Body of pancreas (tissue), 4 donors: Measurements from ENCODE around the gene BSDC1. TPM values are rescaled to one million over a fixed set of nuclear protein-coding genes. Genes with fewer than 3 reads are reported as not detected.
A peak's percentile ranks its signal among the peaks of the same experiment; 100 is the strongest.

ENCODE experiments used
- ATAC-seq: fragments of 150-250 bp; one replicate; pipeline ENCODE4 v1.9.1; 2016
- DNase-seq, 4 donors: peaks; one replicate each; pipeline ENCODE4 v3.0.0-alpha.2; 2019
- H3K27ac ChIP-seq, 4 donors: fragments of 200-600 bp; sonication (generic); 1 replicate in 3 of 4; 2 replicates in 1 of 4; pipeline versions ENCODE4 v1.5.1 to v1.6.1; 2016 to 2019; ENCODE audit warnings: mild to moderate bottlenecking in 1 of 4, mixed read lengths in 1 of 4, moderate library complexity in 1 of 4
- H3K27me3 ChIP-seq, 2 donors: fragments of 200-600 bp; sonication (generic); one replicate each; pipeline ENCODE4 v1.6.0; 2016; ENCODE audit warnings: mild to moderate bottlenecking in 1 of 2
- H3K36me3 ChIP-seq, 2 donors: fragments of 200-600 bp; sonication (generic); replicated peaks in 1 of 2; 2 replicates each; pipeline ENCODE4 v1.5.1; 2016; ENCODE audit warnings: low read depth in 2 of 2; ENCODE audit not compliant: insufficient read depth in 1 of 2
- H3K4me1 ChIP-seq: fragments of 200-600 bp; sonication (generic); one replicate; pipeline ENCODE4 v1.6.0; 2016
- H3K4me3 ChIP-seq, 2 donors: fragments of 200-600 bp; sonication (generic); 1 replicate in 1 of 2; 2 replicates in 1 of 2; pipeline ENCODE4 v1.5.1; 2016 to 2019
- H3K9me3 ChIP-seq, 3 donors: fragments of 200-600 bp; sonication (generic); 1 replicate in 2 of 3; 2 replicates in 1 of 3; pipeline ENCODE4 v1.5.1; 2016
- POLR2A ChIP-seq, 3 donors: fragments of 450-650 bp; IDR thresholded peaks; one replicate each; pipeline ENCODE4 v1.6.1; 2016; ENCODE audit warnings: antibody characterized with exemption in 3 of 3, mild to moderate bottlenecking in 2 of 3
- WGBS, 2 donors: methylation state at CpG; one replicate each; pipeline ENCODE4 v1.1.5; 2017; 5-methylcytosine and 5-hydroxymethylcytosine counted together
- intact Hi-C: fragments of 100-400 bp; cut with DNase I; formaldehyde crosslinking; loops from one replicate; pipeline ENCODE4 v1.15.1; 2023
- total RNA-seq, 2 donors: library from RNA; depleted of rRNA; stranded (reverse); fragments of >200 nt; gene quantifications; one replicate each; pipeline ENCODE4 v1.1.0, GENCODE V29; 2016
- TF ChIP-seq, protein P1 (sequence below), 7 experiments: fragments of 450-650 bp in 4 of 7; fragments of 200-600 bp in 3 of 7; sonication (generic) in 3 of 7; IDR thresholded peaks; one replicate each; pipeline ENCODE4 v1.5.1; 2016 to 2019; ENCODE audit warnings: antibody characterized with exemption in 7 of 7

Gene BSDC1
- total RNA-seq, 2 donors from 2014 or later, result 53.2 to 83.7 TPM

DNA sequence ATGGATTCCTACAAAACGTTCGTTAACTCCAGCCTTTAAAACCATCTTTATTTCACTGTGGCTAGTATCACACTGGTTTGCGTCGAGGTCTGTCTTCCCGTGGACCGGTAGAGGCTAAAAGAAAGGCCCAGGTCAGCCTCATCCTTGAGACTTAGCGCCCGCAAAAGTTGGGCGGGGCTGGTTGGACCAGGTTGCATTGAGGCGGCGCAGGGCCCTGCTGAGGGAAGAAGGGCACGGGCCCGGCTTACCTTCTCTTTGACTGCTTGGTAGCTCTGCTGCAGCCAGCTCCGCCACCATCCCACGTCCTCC, 455 bp downstream of the BSDC1 start:
- intact Hi-C loops, result no loop called here
- Histone ChIP-seq H3K36me3 (peaks cover 0 to 7% of the 10 kb centered on the region in 2 donors), H3K4me3 (peak overlapping the region; percentile 67 to 97), H3K27me3 (no peaks in the 10 kb centered on the region), H3K4me1 (peaks cover 29% of the 10 kb centered on the region), H3K27ac (peak overlapping the region; percentile 90 to 97 (median 91)), H3K9me3 (no peaks in the 10 kb centered on the region)
- TF ChIP-seq POLR2A (IDR thresholded peaks at IDR 0.05), result no peak
- TF ChIP-seq, protein P1, sequence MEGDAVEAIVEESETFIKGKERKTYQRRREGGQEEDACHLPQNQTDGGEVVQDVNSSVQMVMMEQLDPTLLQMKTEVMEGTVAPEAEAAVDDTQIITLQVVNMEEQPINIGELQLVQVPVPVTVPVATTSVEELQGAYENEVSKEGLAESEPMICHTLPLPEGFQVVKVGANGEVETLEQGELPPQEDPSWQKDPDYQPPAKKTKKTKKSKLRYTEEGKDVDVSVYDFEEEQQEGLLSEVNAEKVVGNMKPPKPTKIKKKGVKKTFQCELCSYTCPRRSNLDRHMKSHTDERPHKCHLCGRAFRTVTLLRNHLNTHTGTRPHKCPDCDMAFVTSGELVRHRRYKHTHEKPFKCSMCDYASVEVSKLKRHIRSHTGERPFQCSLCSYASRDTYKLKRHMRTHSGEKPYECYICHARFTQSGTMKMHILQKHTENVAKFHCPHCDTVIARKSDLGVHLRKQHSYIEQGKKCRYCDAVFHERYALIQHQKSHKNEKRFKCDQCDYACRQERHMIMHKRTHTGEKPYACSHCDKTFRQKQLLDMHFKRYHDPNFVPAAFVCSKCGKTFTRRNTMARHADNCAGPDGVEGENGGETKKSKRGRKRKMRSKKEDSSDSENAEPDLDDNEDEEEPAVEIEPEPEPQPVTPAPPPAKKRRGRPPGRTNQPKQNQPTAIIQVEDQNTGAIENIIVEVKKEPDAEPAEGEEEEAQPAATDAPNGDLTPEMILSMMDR (IDR thresholded peaks at IDR 0.05), result no peak
- 0 to 2% methylated on average over 15 of the region's 15 CpGs for WGBS, 2 donors
- DNase-seq, result peak; percentile 52 to 64 (median 54)
- peak; percentile 17 for ATAC-seq

DNA sequence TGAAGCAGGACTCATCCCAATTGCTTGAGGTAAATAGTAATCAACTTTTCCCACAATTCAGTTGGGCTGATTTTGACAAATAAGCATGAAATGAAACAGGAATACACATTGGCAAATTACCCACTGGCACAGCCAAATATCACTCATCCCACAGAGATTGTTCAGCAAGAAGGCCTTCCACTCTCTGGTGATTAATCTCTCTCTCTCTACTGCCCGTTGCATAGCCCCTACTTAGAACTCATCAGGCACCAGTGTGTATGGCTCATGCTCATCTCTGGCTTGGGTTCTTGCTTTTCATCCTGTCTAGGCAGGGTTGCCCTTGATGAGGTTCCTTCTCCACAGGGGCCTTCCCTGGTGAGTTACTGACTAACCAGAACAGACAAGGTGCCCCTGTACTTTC, 1.1 kb downstream of the BSDC1 start:
- H3K36me3 ChIP-seq, result peaks cover 0 to 8% of the 10 kb centered on the region in 2 donors
- no peak overlapping the region for H3K4me3 ChIP-seq
- no peaks in the 10 kb centered on the region for H3K9me3 ChIP-seq
- ATAC-seq (no peak), DNase-seq (no peak)
- H3K4me1 ChIP-seq, result peaks cover 29% of the 10 kb centered on the region
- no peak for TF ChIP-seq POLR2A (IDR thresholded peaks at IDR 0.05)
- TF ChIP-seq, protein P1 (IDR thresholded peaks at IDR 0.05), result no peak
- H3K27me3 ChIP-seq, result no peaks in the 10 kb centered on the region
- peak overlapping the region in 1 of 4 donors; percentile 90 for H3K27ac ChIP-seq
- intact Hi-C loops, result no loop called here
- 50 to 69% methylated on average over 1 of the region's 1 CpG for WGBS, 2 donors

DNA sequence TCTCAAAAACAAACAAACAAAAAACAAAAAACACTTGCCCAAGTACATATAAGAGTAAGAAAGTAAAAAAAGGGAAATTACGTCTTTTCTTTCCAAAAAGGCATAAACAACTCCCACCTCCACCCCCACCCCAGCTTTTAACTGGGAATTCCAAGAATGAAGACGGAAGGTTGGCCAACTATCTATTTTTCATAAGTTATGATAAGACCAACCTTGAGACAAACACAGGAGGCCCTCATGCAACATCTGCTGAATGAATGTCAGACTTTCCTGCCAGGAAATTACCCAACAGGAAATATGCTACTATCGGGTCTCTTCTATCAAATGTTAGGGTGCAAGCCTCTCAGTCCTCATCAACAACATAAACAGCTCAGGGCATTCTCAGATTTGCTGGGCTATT, 1.9 kb downstream of the BSDC1 start:
- ATAC-seq (no peak), DNase-seq (no peak)
- Histone ChIP-seq H3K4me1 (peaks cover 29% of the 10 kb centered on the region), H3K27ac (no peak overlapping the region), H3K9me3 (no peaks in the 10 kb centered on the region), H3K36me3 (peaks cover 0 to 11% of the 10 kb centered on the region in 2 donors), H3K27me3 (no peaks in the 10 kb centered on the region), H3K4me3 (no peak overlapping the region)
- intact Hi-C loops, result no loop called here
- 43 to 47% methylated on average over 3 of the region's 3 CpGs for WGBS, 2 donors
- TF ChIP-seq POLR2A (IDR thresholded peaks at IDR 0.05), result no peak
- TF ChIP-seq, protein P1 (IDR thresholded peaks at IDR 0.05), result no peak

DNA sequence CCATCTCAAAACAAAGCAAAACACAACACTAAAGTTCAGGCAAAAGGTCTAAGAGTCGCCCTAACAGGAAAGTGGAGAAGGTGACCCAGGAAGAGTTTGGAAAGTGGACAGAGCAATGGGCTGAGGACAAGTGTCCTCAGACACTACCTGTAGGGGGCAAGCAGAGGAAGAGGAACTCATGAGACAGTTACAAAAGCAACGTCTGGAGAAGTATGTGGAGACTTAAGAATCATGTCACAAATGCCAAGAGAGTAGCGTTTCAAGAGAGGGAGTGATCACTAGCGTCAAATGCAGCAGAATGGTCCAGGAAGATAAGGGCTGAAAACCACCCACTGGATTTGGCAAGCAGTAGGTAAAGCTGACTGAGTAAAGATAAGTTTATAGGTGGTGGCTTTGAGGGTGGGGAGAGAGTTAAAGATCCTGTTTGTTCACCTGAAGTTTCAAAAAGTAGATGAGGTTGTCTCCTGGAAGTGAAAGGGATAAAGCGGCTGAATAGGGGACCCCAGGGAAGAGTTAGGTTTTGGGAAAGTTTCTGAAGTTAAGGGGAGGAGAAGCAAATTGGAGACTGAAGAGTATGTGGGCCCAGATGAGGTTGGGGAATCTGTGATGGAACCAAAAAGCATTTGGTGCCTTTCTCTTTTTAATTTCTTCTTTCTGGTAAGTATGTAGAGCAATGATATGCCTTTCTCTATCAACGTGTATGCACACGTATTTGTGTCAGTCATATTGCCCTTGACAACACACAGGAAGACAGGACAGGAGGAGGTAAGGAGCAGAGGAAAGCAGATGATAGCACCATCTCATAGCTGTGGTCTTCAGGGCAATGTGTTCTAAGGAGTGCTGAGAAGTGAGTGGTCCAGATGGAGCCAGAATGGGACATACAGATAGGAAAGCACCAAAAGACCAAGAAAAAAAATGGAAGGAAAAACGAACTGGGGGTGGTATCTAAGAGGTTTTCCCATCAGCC, 3.1 kb downstream of the BSDC1 start:
- intact Hi-C loops, result no loop called here
- no peak overlapping the region for H3K27ac ChIP-seq
- 50 to 55% methylated on average over 8 of the region's 8 CpGs for WGBS, 2 donors
- TF ChIP-seq POLR2A (IDR thresholded peaks at IDR 0.05), result no peak
- TF ChIP-seq, protein P1 (IDR thresholded peaks at IDR 0.05), result no peak
- no peak for ATAC-seq
- H3K27me3 ChIP-seq, result no peaks in the 10 kb centered on the region
- DNase-seq, result no peak
- peaks cover 29% of the 10 kb centered on the region for H3K4me1 ChIP-seq
- no peaks in the 10 kb centered on the region for H3K9me3 ChIP-seq
- H3K4me3 ChIP-seq, result no peak overlapping the region
- peaks cover 0 to 15% of the 10 kb centered on the region in 2 donors for H3K36me3 ChIP-seq
